GM18526 (cell line): ENCODE data around the gene PTPRN2.

Source experiments
- POLR2A ChIP-seq: IDR thresholded peaks from 3 replicates; pipeline ENCODE4 v1.6.1; 2011; ENCODE audit not compliant: insufficient read length; ENCODE audit errors: extremely low read depth

PTPRN2 gene

GRCh38 chr7:157893535-157894044 lies 694.0 kb downstream of the PTPRN2 start:
- TF ChIP-seq POLR2A: no peak

- no peak for TF ChIP-seq POLR2A
Measured at GRCh38 chr7:157892751-157893523, 694.7 kb downstream of the PTPRN2 start.

- TF ChIP-seq POLR2A: no peak
Measured at GRCh38 chr7:157890921-157891401, 696.7 kb downstream of the PTPRN2 start.

- no peak for TF ChIP-seq POLR2A
Measured at GRCh38 chr7:157889480-157889879, 698.1 kb downstream of the PTPRN2 start.

GRCh38 chr7:157888579-157888978 lies 699.0 kb downstream of the PTPRN2 start:
- no peak for TF ChIP-seq POLR2A

- TF ChIP-seq POLR2A: no peak
Measured at GRCh38 chr7:157887400-157887799, 700.2 kb downstream of the PTPRN2 start.

- no peak for TF ChIP-seq POLR2A
Measured at GRCh38 chr7:157886711-157887110, 700.9 kb downstream of the PTPRN2 start.

GRCh38 chr7:157886266-157886665 lies 701.4 kb downstream of the PTPRN2 start:
- TF ChIP-seq POLR2A: no peak

- TF ChIP-seq POLR2A: no peak
Measured at GRCh38 chr7:157885140-157885539, 702.5 kb downstream of the PTPRN2 start.

GRCh38 chr7:157884461-157885062 lies 703.1 kb downstream of the PTPRN2 start:
- TF ChIP-seq POLR2A: no peak

GRCh38 chr7:157881048-157881771 lies 706.4 kb downstream of the PTPRN2 start:
- TF ChIP-seq POLR2A: no peak

- TF ChIP-seq POLR2A: no peak
Measured at GRCh38 chr7:157879391-157879790, 708.2 kb downstream of the PTPRN2 start.

- no peak for TF ChIP-seq POLR2A
Measured at GRCh38 chr7:157877298-157878090, 710.1 kb downstream of the PTPRN2 start.

- no peak for TF ChIP-seq POLR2A
Measured at GRCh38 chr7:157876469-157877285, 710.9 kb downstream of the PTPRN2 start.
